Lower lobe of right lung (tissue), 2 donors: ENCODE measurements around the gene PAX6. TPM values are rescaled to one million over a fixed set of nuclear protein-coding genes. Genes with fewer than 3 reads are reported as not detected.

Experiments used
- ATAC-seq, 2 donors: fragments of 200-7000 bp; cut with Tn5 transposase; one replicate each; pipeline ENCODE4 v1.9.1; 2020 to 2022; ENCODE audit warnings: mild to moderate bottlenecking in 2 of 2, moderate library complexity in 2 of 2
- DNase-seq: peaks from one replicate; pipeline ENCODE4 v3.0.0-alpha.2; 2020
- H3K27ac ChIP-seq: fragments of 200-600 bp; one replicate; pipeline ENCODE4 v1.8.0; 2022
- H3K27me3 ChIP-seq: fragments of 200-600 bp; one replicate; pipeline ENCODE4 v1.8.0; 2022; ENCODE audit warnings: low read depth
- H3K36me3 ChIP-seq: fragments of 200-600 bp; one replicate; pipeline ENCODE4 v1.8.0; 2022; ENCODE audit warnings: mild to moderate bottlenecking
- H3K4me1 ChIP-seq: fragments of 200-600 bp; one replicate; pipeline ENCODE4 v1.8.0; 2022
- H3K4me3 ChIP-seq: fragments of 200-600 bp; one replicate; pipeline ENCODE4 v1.8.0; 2022; ENCODE audit warnings: mild to moderate bottlenecking
- H3K9me3 ChIP-seq: fragments of 200-600 bp; one replicate; pipeline ENCODE4 v1.8.0; 2022
- intact Hi-C: fragments of 100-400 bp; cut with DNase I; formaldehyde crosslinking; loops from one replicate; pipeline ENCODE4 v1.11.0; 2022
- total RNA-seq: library from RNA; stranded (reverse); fragmentation: NEBNext Ultra II Directional; extraction: Animal tissue kit (Norgen Biotek cat#: 25700); gene quantifications from one replicate; pipeline ENCODE4 v1.2.1, GENCODE V29; 2021
- TF ChIP-seq, protein P1 (sequence below): fragments of 200-600 bp; IDR thresholded peaks from one replicate; pipeline ENCODE4 v1.8.0; 2022; ENCODE audit warnings: antibody characterized with exemption, mild to moderate bottlenecking
- donor health status: DM: no; HTN: yes; CAD: no; lungs with severe emphysema.

Gene PAX6
- total RNA-seq, 1 donor from 2014 or later, result not detected

- H3K36me3 ChIP-seq, result no peaks in the 10 kb centered on the region
- no peak for ATAC-seq
- intact Hi-C loops, result no loop called here
- H3K4me1 ChIP-seq, result peaks cover 17% of the 10 kb centered on the region
- DNase-seq, result no peak
- peaks cover 100% of the 10 kb centered on the region for H3K27me3 ChIP-seq
- TF ChIP-seq, protein P1, sequence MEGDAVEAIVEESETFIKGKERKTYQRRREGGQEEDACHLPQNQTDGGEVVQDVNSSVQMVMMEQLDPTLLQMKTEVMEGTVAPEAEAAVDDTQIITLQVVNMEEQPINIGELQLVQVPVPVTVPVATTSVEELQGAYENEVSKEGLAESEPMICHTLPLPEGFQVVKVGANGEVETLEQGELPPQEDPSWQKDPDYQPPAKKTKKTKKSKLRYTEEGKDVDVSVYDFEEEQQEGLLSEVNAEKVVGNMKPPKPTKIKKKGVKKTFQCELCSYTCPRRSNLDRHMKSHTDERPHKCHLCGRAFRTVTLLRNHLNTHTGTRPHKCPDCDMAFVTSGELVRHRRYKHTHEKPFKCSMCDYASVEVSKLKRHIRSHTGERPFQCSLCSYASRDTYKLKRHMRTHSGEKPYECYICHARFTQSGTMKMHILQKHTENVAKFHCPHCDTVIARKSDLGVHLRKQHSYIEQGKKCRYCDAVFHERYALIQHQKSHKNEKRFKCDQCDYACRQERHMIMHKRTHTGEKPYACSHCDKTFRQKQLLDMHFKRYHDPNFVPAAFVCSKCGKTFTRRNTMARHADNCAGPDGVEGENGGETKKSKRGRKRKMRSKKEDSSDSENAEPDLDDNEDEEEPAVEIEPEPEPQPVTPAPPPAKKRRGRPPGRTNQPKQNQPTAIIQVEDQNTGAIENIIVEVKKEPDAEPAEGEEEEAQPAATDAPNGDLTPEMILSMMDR, result no peak
- H3K9me3 ChIP-seq, result no peaks in the 10 kb centered on the region
- H3K4me3 ChIP-seq, result no peak overlapping the region
- H3K27ac ChIP-seq, result no peak overlapping the region
Measured at GRCh38 chr11:31822175-31822926, 11.2 kb upstream of the PAX6 start.

- Histone ChIP-seq H3K9me3 (no peaks in the 10 kb centered on the region), H3K27ac (no peak overlapping the region), H3K4me1 (peaks cover 20% of the 10 kb centered on the region), H3K36me3 (no peaks in the 10 kb centered on the region), H3K4me3 (no peak overlapping the region), H3K27me3 (peaks cover 100% of the 10 kb centered on the region)
- intact Hi-C loops, result no loop called here
- ATAC-seq (no peak), DNase-seq (no peak)
- TF ChIP-seq, protein P1, result no peak
Measured at GRCh38 chr11:31821766-31822165, 10.6 kb upstream of the PAX6 start.

DNA sequence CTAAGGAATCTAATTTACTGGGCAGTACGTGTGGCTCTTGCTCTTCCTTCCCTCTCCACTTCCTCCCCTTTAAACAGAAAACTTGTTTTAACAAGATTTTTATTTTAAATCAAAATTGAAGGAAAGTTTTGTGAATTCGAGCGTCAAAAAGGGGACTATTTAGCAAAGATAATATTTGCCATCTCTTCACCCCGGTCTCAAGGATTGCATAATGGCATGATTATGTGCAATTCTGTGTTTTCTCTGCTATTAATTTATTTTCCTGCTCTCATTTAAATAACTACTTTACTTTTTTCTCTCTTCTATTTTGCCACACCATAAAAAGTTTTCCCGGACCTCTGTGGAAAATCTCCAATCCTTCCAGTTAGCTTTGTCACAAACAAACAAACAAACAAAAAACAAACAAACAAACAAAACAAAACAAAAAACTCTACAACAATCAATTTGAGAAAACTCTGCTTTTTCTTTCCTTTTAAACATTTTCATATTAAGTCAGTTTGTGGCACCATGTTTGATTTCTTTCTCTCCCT, 10.2 kb upstream of the PAX6 start:
- Histone ChIP-seq H3K27me3 (peaks cover 100% of the 10 kb centered on the region), H3K27ac (no peak overlapping the region), H3K9me3 (no peaks in the 10 kb centered on the region), H3K36me3 (no peaks in the 10 kb centered on the region), H3K4me3 (no peak overlapping the region), H3K4me1 (peaks cover 22% of the 10 kb centered on the region)
- no peak for DNase-seq
- intact Hi-C loops, result no loop called here
- TF ChIP-seq, protein P1, result no peak
- ATAC-seq, result no peak

DNA sequence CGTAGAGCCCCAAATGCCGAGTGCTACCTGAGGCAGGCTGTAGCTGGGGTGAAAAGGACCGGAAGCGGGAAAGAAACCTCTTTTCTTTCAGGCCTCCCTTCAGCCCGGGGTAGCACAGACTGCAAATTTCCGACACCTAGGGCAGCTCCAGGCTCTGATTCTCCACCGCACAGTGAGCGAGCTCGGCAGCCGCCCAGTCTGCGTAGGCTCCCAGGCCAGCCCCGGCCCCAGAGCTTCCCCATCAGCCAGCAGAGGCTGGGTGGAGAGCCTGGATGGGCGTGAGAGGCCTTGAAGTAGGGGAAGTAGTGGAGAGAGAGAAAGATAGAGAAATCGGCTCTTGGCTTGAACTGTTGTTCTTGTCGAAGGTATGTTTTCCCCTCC, 9.3 kb upstream of the PAX6 start:
- Histone ChIP-seq H3K27ac (no peak overlapping the region), H3K36me3 (no peaks in the 10 kb centered on the region), H3K27me3 (peaks cover 100% of the 10 kb centered on the region), H3K4me3 (no peak overlapping the region), H3K4me1 (peaks cover 31% of the 10 kb centered on the region), H3K9me3 (no peaks in the 10 kb centered on the region)
- TF ChIP-seq, protein P1, result no peak
- peak in 1 of 2 donors; percentile 14 for ATAC-seq
- DNase-seq, result no peak
- intact Hi-C loops, result no loop called here

DNA sequence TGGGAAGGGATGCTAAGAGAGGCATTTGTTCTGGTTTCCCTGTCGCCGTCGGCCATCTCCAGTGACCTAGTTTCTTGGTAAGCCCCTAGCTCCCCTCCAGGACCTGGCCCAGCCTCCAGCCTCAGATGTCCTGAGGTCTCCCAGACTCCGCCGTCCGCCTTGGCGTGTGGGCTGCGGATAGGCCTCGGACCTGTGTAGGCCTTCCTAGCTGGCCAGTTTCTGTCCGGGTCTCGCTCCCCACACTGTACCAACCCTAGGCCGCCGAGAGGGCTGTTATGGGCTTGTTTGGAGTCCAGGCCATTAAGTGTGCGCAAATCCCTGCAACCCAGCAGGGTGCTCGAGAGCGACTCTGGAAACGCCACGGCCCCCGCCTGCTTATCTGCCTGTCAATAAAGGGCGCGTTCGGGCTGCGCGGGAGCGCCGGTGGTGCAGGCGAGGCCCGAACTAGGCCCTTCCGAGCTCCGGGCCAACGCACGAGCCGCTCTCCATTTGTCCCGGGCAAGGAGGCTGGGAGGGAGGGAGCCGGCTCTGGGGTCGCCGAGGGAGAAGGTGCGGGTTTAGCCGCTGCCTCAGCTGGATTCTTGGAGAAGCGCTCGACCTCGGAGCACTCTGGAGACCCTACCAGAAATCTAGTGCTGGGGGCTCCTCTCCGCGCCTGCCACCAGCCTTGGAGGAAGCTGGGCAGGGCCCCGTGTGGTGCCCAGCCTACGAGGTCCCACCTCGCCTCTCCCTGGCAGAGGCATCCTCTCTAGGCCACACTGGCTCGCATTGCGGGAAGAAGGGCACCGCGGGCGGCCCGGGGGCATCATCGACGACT, 8.7 kb upstream of the PAX6 start:
- Histone ChIP-seq H3K36me3 (no peaks in the 10 kb centered on the region), H3K4me3 (no peak overlapping the region), H3K9me3 (no peaks in the 10 kb centered on the region), H3K27me3 (peaks cover 100% of the 10 kb centered on the region), H3K27ac (no peak overlapping the region), H3K4me1 (peaks cover 34% of the 10 kb centered on the region)
- TF ChIP-seq, protein P1, result no peak
- ATAC-seq (peak in 1 of 2 donors; percentile 22), DNase-seq (no peak)
- intact Hi-C loops, result no loop called here
